ENCODE data around the gene SMYD2. TPM values are rescaled to one million over a fixed set of nuclear protein-coding genes. Genes with fewer than 3 reads are reported as not detected.

SMYD2 gene
- polyA plus RNA-seq, 1 donor from 2014 or later = 36.9 TPM

DNA sequence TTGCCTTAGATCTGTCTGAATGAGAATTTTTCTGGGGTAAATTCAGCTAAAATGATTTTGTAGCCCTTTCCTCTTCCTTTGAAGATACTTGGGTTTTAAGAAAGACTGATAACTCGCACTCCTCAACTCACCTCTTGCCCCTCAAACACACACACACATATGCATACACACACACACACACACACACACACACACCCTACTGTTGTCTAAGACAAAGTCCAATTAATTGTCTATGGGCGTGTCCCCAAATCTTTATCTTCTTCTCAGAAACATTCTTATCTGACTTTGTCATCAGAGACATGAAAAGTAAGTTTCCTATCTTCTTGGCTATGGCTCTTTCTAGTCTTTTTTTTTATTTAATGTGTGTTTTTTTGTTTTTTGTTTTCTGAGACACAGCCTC, 36.1 kb upstream of the SMYD2 start:
- Histone ChIP-seq H3K9ac (ENCODE audit: low read length) (no peak overlapping the region), H3K27ac (ENCODE audit: low read length) (no peak overlapping the region)
- TF ChIP-seq EZH2 (IDR thresholded peaks at IDR 0.05; ENCODE audit: borderline replicate concordance, insufficient read depth, low read length, poor library complexity, severe bottlenecking) (no peak), SMC3 (conservative IDR thresholded peaks at IDR 0.05; ENCODE audit: poor library complexity) (no peak), TAF1 (IDR thresholded peaks at IDR 0.05; ENCODE audit: low read depth) (no peak), POLR2AphosphoS5 (IDR thresholded peaks at IDR 0.05) (no peak), RAD21 (conservative IDR thresholded peaks at IDR 0.05) (no peak), CTCF (IDR thresholded peaks at IDR 0.05; ENCODE audit: poor library complexity, severe bottlenecking) (no peak), MXI1 (conservative IDR thresholded peaks at IDR 0.05; ENCODE audit: poor library complexity, severe bottlenecking) (no peak), EP300 (conservative IDR thresholded peaks at IDR 0.05; ENCODE audit: poor library complexity, severe bottlenecking) (no peak)
- TF ChIP-seq, protein P1, sequence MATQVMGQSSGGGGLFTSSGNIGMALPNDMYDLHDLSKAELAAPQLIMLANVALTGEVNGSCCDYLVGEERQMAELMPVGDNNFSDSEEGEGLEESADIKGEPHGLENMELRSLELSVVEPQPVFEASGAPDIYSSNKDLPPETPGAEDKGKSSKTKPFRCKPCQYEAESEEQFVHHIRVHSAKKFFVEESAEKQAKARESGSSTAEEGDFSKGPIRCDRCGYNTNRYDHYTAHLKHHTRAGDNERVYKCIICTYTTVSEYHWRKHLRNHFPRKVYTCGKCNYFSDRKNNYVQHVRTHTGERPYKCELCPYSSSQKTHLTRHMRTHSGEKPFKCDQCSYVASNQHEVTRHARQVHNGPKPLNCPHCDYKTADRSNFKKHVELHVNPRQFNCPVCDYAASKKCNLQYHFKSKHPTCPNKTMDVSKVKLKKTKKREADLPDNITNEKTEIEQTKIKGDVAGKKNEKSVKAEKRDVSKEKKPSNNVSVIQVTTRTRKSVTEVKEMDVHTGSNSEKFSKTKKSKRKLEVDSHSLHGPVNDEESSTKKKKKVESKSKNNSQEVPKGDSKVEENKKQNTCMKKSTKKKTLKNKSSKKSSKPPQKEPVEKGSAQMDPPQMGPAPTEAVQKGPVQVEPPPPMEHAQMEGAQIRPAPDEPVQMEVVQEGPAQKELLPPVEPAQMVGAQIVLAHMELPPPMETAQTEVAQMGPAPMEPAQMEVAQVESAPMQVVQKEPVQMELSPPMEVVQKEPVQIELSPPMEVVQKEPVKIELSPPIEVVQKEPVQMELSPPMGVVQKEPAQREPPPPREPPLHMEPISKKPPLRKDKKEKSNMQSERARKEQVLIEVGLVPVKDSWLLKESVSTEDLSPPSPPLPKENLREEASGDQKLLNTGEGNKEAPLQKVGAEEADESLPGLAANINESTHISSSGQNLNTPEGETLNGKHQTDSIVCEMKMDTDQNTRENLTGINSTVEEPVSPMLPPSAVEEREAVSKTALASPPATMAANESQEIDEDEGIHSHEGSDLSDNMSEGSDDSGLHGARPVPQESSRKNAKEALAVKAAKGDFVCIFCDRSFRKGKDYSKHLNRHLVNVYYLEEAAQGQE (IDR thresholded peaks at IDR 0.05; ENCODE audit: borderline replicate concordance) = no peak

DNA sequence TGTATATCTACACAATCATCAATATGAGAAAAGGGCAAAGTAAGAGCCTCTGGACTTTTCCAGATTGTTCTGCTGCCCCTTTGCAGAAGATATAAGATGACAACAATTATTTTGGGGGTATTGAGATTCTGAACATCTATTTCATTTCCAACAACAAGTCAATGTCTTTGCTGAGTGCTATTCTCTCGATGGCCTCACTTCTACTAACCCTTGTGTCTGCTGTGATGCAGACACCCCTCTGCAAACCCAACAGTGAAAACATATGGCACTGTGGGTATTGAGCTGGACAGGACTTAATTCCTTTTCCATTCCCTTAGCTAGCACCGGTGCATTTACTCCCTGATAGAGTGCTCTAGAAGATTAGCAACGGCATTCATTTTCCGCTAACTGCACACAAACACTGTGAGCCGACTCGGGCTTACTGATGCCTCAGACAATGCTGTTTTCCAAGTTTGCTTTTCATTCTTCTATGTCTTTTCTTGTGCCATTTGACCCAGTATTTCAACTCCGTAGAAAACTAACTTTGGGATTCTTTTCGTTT, 33.4 kb upstream of the SMYD2 start:
- no peak for TF ChIP-seq EP300 (conservative IDR thresholded peaks at IDR 0.05; ENCODE audit: poor library complexity, severe bottlenecking)
- no peak overlapping the region for H2AFZ ChIP-seq (ENCODE audit: low read depth, low read length)
- no peaks in the 10 kb centered on the region for H4K20me1 ChIP-seq (ENCODE audit: insufficient read depth)
- no peaks in the 10 kb centered on the region for H3K79me2 ChIP-seq (replicated peaks; ENCODE audit: insufficient read depth, low read length)
- H3K27me3 ChIP-seq (ENCODE audit: insufficient read depth, low read depth, low read length) = no peaks in the 10 kb centered on the region
- no peaks in the 10 kb centered on the region for H3F3A ChIP-seq (ENCODE audit: insufficient read depth, low read length, poor library complexity, severe bottlenecking)
- no peaks in the 10 kb centered on the region for H3K9me2 ChIP-seq (ENCODE audit: insufficient read depth, low read length)
- H3K36me3 ChIP-seq (ENCODE audit: insufficient read depth, low read length) = no peaks in the 10 kb centered on the region
- H3K9me3 ChIP-seq (ENCODE audit: low read length) = no peaks in the 10 kb centered on the region
- no peak overlapping the region for H3K27ac ChIP-seq (ENCODE audit: low read length)
- no peak overlapping the region for H3K4me3 ChIP-seq (ENCODE audit: low read length)
- H3K9ac ChIP-seq (ENCODE audit: low read length) = no peak overlapping the region
- H3K4me2 ChIP-seq (ENCODE audit: low read length) = no peak overlapping the region

More for the DNA sequence above, 36.1 kb upstream of the SMYD2 start:
- Histone ChIP-seq H3K36me3 (ENCODE audit: insufficient read depth, low read length) (no peaks in the 10 kb centered on the region), H3K4me3 (ENCODE audit: low read length) (no peak overlapping the region), H3F3A (ENCODE audit: insufficient read depth, low read length, poor library complexity, severe bottlenecking) (no peaks in the 10 kb centered on the region), H4K20me1 (ENCODE audit: insufficient read depth) (no peaks in the 10 kb centered on the region), H3K79me2 (replicated peaks; ENCODE audit: insufficient read depth, low read length) (no peaks in the 10 kb centered on the region), H3K4me2 (ENCODE audit: low read length) (no peak overlapping the region), H3K27me3 (ENCODE audit: insufficient read depth, low read depth, low read length) (no peaks in the 10 kb centered on the region), H2AFZ (ENCODE audit: low read depth, low read length) (no peak overlapping the region), H3K9me3 (ENCODE audit: low read length) (no peaks in the 10 kb centered on the region), H3K9me2 (ENCODE audit: insufficient read depth, low read length) (no peaks in the 10 kb centered on the region)

Measured in neural cell (in vitro differentiated cells).